ENCODE measurements around the gene ARHGEF4.

The ARHGEF4 gene

GRCh38 chr2:130921164-130921476 is 84.4 kb downstream of the ARHGEF4 start:
- DNase-seq: no peak

GRCh38 chr2:130922417-130922816 is 85.7 kb downstream of the ARHGEF4 start:
- no peak for DNase-seq

GRCh38 chr2:130928385-130928784 is 91.7 kb downstream of the ARHGEF4 start:
- no peak for DNase-seq

GRCh38 chr2:130930740-130931659 is 94.3 kb downstream of the ARHGEF4 start:
- no peak for DNase-seq

GRCh38 chr2:130933501-130933900 is 96.8 kb downstream of the ARHGEF4 start:
- DNase-seq: no peak

- DNase-seq: no peak
Measured at GRCh38 chr2:130936451-130936850, 99.7 kb downstream of the ARHGEF4 start.

GRCh38 chr2:130947967-130948366 is 111.3 kb downstream of the ARHGEF4 start:
- DNase-seq: no peak

GRCh38 chr2:130949954-130950353 is 113.2 kb downstream of the ARHGEF4 start:
- DNase-seq: no peak

- DNase-seq: no peak
Measured at GRCh38 chr2:130951018-130951417, 114.3 kb downstream of the ARHGEF4 start.

- no peak for DNase-seq
Measured at GRCh38 chr2:130954873-130955272, 118.2 kb downstream of the ARHGEF4 start.

- DNase-seq: no peak
Measured at GRCh38 chr2:130957915-130958314, 121.2 kb downstream of the ARHGEF4 start.

GRCh38 chr2:130963196-130963848 is 126.6 kb downstream of the ARHGEF4 start:
- no peak for DNase-seq

- no peak for DNase-seq
Measured at GRCh38 chr2:130963849-130964793, 127.4 kb downstream of the ARHGEF4 start.

GRCh38 chr2:130964931-130965330 is 128.2 kb downstream of the ARHGEF4 start:
- no peak for DNase-seq

- no peak for DNase-seq
Measured at GRCh38 chr2:130966149-130966774, 129.5 kb downstream of the ARHGEF4 start.

- DNase-seq: no peak
Measured at GRCh38 chr2:130966775-130967490, 130.2 kb downstream of the ARHGEF4 start.

- peak; percentile 12 for DNase-seq
Measured at GRCh38 chr2:130972410-130972809, 135.7 kb downstream of the ARHGEF4 start.

- DNase-seq: no peak
Measured at GRCh38 chr2:130975729-130976128, 139.0 kb downstream of the ARHGEF4 start.

- DNase-seq: no peak
Measured at GRCh38 chr2:130976591-130977237, 140.0 kb downstream of the ARHGEF4 start.

- DNase-seq: no peak
Measured at GRCh38 chr2:130977461-130978050, 140.8 kb downstream of the ARHGEF4 start.

- no peak for DNase-seq
Measured at GRCh38 chr2:130981667-130982066, 145.0 kb downstream of the ARHGEF4 start.

Data from CD4-positive, alpha-beta T cell treated with Interleukin-10 for 1 hour (primary cell).